HEK293 (cell line): ENCODE data around the gene DUSP22.

Experiments used
- CTCF ChIA-PET: fragments of 350-600 bp; formaldehyde crosslinking; extraction: SDS; loops from one replicate; lab custom pipeline; 2021; ENCODE audit warnings: antibody characterized with exemption; lab: Yijun Ruan, JAX
- POLR2A ChIA-PET: fragments of 300-600 bp; formaldehyde crosslinking; extraction: SDS; loops from one replicate; lab custom pipeline; 2020; ENCODE audit warnings: antibody characterized with exemption, inconsistent platforms; lab: Yijun Ruan, JAX
- H3K27ac ChIP-seq: fragments of 200-500 bp; sonication (Bioruptor generic); 2 replicates; pipeline ENCODE4 v1.5.1; 2014; ENCODE audit warnings: low read depth, low read length, control low read depth, inconsistent platforms; ENCODE audit errors: extremely low read depth
- H3K36me3 ChIP-seq, 2 experiments: fragments of 200-500 bp in 1 of 2; sonication (Bioruptor generic) in 1 of 2; 1 replicate in 1 of 2; 2 replicates in 1 of 2; pipeline ENCODE4 v1.5.1; 2014 to 2017; ENCODE audit warnings: inconsistent platforms in 2 of 2, low read length in 2 of 2; ENCODE audit not compliant: control insufficient read depth in 2 of 2, insufficient read depth in 1 of 2
- H3K4me1 ChIP-seq: fragments of 200-500 bp; sonication (Bioruptor generic); 2 replicates; pipeline ENCODE4 v1.5.1; 2014; ENCODE audit warnings: mild to moderate bottlenecking, low read length, inconsistent platforms; ENCODE audit not compliant: control insufficient read depth, insufficient read depth
- H3K4me3 ChIP-seq: 2 replicates; pipeline ENCODE4 v1.5.1; 2011; ENCODE audit warnings: low read depth, mild to moderate bottlenecking, control low read depth, low read length, moderate library complexity
- H3K9me3 ChIP-seq: fragments of 200-500 bp; sonication (Bioruptor generic); 2 replicates; pipeline ENCODE4 v1.5.1; 2014; ENCODE audit warnings: low read depth, low read length, inconsistent platforms; ENCODE audit not compliant: control insufficient read depth, insufficient read depth
- GLI2 ChIP-seq: fragments of 450-650 bp; formaldehyde crosslinking; IDR thresholded peaks from 2 replicates; pipeline ENCODE4; 2017; ENCODE audit warnings: missing biosample characterization, missing genetic modification characterization, low read depth, borderline replicate concordance
- GLI4 ChIP-seq: fragments of 450-650 bp; formaldehyde crosslinking; IDR thresholded peaks from 2 replicates; pipeline ENCODE4 v1.5.1; 2016; ENCODE audit warnings: missing biosample characterization, missing genetic modification characterization
- PRDM1 ChIP-seq: fragments of 450-650 bp; formaldehyde crosslinking; IDR thresholded peaks from 2 replicates; pipeline ENCODE4; 2016; ENCODE audit warnings: missing biosample characterization, missing genetic modification characterization
- SCRT2 ChIP-seq: fragments of 450-650 bp; formaldehyde crosslinking; IDR thresholded peaks from 2 replicates; pipeline ENCODE4 v1.5.1; 2016; ENCODE audit warnings: missing biosample characterization, missing genetic modification characterization
- ZIC2 ChIP-seq: fragments of 450-650 bp; formaldehyde crosslinking; IDR thresholded peaks from 2 replicates; pipeline ENCODE4 v1.5.1; 2016; ENCODE audit warnings: missing biosample characterization, missing genetic modification characterization
- ZNF155 ChIP-seq: fragments of 450-650 bp; formaldehyde crosslinking; IDR thresholded peaks from 2 replicates; pipeline ENCODE4 v1.5.1; 2016; ENCODE audit warnings: missing biosample characterization, missing genetic modification characterization
- ZNF174 ChIP-seq: fragments of 450-650 bp; formaldehyde crosslinking; IDR thresholded peaks from 2 replicates; pipeline ENCODE4 v1.5.0; 2017; ENCODE audit warnings: missing biosample characterization, mild to moderate bottlenecking, missing genetic modification characterization
- ZNF184 ChIP-seq: fragments of 450-650 bp; IDR thresholded peaks from 2 replicates; pipeline ENCODE4 v1.5.1; 2018; ENCODE audit warnings: missing biosample characterization, mild to moderate bottlenecking, missing genetic modification characterization
- ZNF223 ChIP-seq: fragments of 450-650 bp; formaldehyde crosslinking; IDR thresholded peaks from 2 replicates; pipeline ENCODE4 v1.5.1; 2016; ENCODE audit warnings: missing biosample characterization, missing genetic modification characterization
- ZNF37A ChIP-seq: fragments of 450-650 bp; IDR thresholded peaks from 2 replicates; pipeline ENCODE4 v1.5.1; 2018; ENCODE audit warnings: missing biosample characterization, missing genetic modification characterization
- ZNF426 ChIP-seq: fragments of 450-650 bp; formaldehyde crosslinking; IDR thresholded peaks from 2 replicates; pipeline ENCODE4 v1.5.1; 2017; ENCODE audit warnings: missing biosample characterization, missing genetic modification characterization, mild to moderate bottlenecking, inconsistent platforms, moderate library complexity
- ZNF558 ChIP-seq: fragments of 450-650 bp; formaldehyde crosslinking; IDR thresholded peaks from 2 replicates; pipeline ENCODE4 v1.5.1; 2016; ENCODE audit warnings: missing biosample characterization, missing genetic modification characterization
- ZNF585B ChIP-seq: fragments of 450-650 bp; formaldehyde crosslinking; IDR thresholded peaks from 2 replicates; pipeline ENCODE4 v1.5.1; 2016; ENCODE audit warnings: missing biosample characterization, missing genetic modification characterization
- ZNF654 ChIP-seq: fragments of 450-650 bp; formaldehyde crosslinking; IDR thresholded peaks from 2 replicates; pipeline ENCODE4 v1.5.1; 2016; ENCODE audit warnings: low read depth, missing biosample characterization, missing genetic modification characterization
- ZNF660 ChIP-seq: fragments of 450-650 bp; IDR thresholded peaks from 2 replicates; pipeline ENCODE4 v1.5.1; 2018; ENCODE audit warnings: missing biosample characterization, mild to moderate bottlenecking, missing genetic modification characterization
- ZNF768 ChIP-seq: fragments of 450-650 bp; formaldehyde crosslinking; IDR thresholded peaks from 2 replicates; pipeline ENCODE4 v1.5.1; 2018; ENCODE audit warnings: missing biosample characterization, mild to moderate bottlenecking, missing genetic modification characterization
- TF ChIP-seq, protein P1 (sequence below): fragments of 450-650 bp; formaldehyde crosslinking; IDR thresholded peaks from 2 replicates; pipeline ENCODE4 v1.5.0; 2017; ENCODE audit warnings: missing biosample characterization, missing genetic modification characterization, borderline replicate concordance
- TF ChIP-seq, protein P2 (sequence below): fragments of 450-650 bp; formaldehyde crosslinking; IDR thresholded peaks from 2 replicates; pipeline ENCODE4 v1.5.1; 2016; ENCODE audit warnings: missing biosample characterization, missing genetic modification characterization, low read depth
- TF ChIP-seq, protein P3 (sequence below): fragments of 450-650 bp; formaldehyde crosslinking; IDR thresholded peaks from 2 replicates; pipeline ENCODE4 v1.5.1; 2016; ENCODE audit warnings: missing biosample characterization, missing genetic modification characterization
- TF ChIP-seq, protein P4 (sequence below): fragments of 450-650 bp; formaldehyde crosslinking; IDR thresholded peaks from 2 replicates; pipeline ENCODE4 v1.5.1; 2016; ENCODE audit warnings: missing biosample characterization, missing genetic modification characterization

Gene DUSP22

DNA sequence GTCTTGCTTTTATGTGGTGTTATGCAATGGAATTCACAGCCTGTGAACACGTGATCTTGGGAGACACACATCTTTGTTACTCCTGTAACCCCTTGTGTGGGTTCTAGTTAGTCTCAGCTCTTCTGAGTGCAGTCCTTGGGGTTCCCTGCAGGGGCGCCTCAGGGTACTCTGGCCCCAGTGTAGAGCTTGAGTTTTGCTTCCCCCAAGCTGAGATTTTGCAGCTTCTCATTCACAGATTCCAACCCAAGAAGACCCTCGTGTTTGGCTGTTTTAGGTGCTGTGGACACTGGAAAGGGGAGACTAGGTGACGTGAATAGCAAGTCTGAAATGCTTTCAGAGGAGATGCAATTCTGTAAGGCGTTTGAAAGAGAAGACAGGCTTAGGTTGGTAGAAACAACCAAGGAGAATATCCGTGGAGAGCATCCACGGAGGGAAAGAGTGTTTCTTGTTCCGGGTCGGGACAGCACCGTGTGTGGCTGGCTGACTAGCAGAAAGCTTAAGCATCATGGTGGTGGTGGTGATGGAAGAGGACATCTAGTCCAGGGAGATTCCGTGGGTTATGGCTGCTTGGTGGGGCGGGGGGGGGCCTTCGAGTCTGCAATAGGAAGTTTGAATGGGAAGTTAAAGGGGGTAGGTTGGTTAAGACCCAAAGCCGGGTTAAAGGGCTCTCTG lies 30.1 kb downstream of the DUSP22 start:
- H3K4me3 ChIP-seq: no peak overlapping the region
- no peaks in the 10 kb centered on the region for H3K4me1 ChIP-seq
- CTCF ChIA-PET: interaction anchor here (0.6 to 2.3 kb wide), 10 partner anchors 9 to 1230 kb away, joined by 3 to 15 read pairs (median 4); no protein-coding TSS in a partner anchor
- POLR2A ChIA-PET: no interaction called here
- H3K36me3 ChIP-seq: no peaks in the 10 kb centered on the region
- no peaks in the 10 kb centered on the region for H3K9me3 ChIP-seq
- TF ChIP-seq, protein P1, sequence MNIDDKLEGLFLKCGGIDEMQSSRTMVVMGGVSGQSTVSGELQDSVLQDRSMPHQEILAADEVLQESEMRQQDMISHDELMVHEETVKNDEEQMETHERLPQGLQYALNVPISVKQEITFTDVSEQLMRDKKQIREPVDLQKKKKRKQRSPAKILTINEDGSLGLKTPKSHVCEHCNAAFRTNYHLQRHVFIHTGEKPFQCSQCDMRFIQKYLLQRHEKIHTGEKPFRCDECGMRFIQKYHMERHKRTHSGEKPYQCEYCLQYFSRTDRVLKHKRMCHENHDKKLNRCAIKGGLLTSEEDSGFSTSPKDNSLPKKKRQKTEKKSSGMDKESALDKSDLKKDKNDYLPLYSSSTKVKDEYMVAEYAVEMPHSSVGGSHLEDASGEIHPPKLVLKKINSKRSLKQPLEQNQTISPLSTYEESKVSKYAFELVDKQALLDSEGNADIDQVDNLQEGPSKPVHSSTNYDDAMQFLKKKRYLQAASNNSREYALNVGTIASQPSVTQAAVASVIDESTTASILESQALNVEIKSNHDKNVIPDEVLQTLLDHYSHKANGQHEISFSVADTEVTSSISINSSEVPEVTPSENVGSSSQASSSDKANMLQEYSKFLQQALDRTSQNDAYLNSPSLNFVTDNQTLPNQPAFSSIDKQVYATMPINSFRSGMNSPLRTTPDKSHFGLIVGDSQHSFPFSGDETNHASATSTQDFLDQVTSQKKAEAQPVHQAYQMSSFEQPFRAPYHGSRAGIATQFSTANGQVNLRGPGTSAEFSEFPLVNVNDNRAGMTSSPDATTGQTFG (tag by site-specific recombination): no peak
- TF ChIP-seq ZNF37A (no peak), ZNF174 (tag by site-specific recombination) (no peak), GLI4 (tag by site-specific recombination) (no peak), ZNF660 (no peak), ZNF768 (tag by site-specific recombination) (no peak), ZNF558 (tag by site-specific recombination) (no peak), ZNF585B (tag by site-specific recombination) (no peak), SCRT2 (tag by site-specific recombination) (no peak), ZNF426 (no peak), ZNF155 (no peak), GLI2 (tag by site-specific recombination) (no peak), PRDM1 (no peak), ZNF223 (no peak), ZNF654 (tag by site-specific recombination) (no peak)
- TF ChIP-seq, protein P2, sequence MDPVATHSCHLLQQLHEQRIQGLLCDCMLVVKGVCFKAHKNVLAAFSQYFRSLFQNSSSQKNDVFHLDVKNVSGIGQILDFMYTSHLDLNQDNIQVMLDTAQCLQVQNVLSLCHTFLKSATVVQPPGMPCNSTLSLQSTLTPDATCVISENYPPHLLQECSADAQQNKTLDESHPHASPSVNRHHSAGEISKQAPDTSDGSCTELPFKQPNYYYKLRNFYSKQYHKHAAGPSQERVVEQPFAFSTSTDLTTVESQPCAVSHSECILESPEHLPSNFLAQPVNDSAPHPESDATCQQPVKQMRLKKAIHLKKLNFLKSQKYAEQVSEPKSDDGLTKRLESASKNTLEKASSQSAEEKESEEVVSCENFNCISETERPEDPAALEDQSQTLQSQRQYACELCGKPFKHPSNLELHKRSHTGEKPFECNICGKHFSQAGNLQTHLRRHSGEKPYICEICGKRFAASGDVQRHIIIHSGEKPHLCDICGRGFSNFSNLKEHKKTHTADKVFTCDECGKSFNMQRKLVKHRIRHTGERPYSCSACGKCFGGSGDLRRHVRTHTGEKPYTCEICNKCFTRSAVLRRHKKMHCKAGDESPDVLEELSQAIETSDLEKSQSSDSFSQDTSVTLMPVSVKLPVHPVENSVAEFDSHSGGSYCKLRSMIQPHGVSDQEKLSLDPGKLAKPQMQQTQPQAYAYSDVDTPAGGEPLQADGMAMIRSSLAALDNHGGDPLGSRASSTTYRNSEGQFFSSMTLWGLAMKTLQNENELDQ (tag by site-specific recombination): no peak
- TF ChIP-seq, protein P3, sequence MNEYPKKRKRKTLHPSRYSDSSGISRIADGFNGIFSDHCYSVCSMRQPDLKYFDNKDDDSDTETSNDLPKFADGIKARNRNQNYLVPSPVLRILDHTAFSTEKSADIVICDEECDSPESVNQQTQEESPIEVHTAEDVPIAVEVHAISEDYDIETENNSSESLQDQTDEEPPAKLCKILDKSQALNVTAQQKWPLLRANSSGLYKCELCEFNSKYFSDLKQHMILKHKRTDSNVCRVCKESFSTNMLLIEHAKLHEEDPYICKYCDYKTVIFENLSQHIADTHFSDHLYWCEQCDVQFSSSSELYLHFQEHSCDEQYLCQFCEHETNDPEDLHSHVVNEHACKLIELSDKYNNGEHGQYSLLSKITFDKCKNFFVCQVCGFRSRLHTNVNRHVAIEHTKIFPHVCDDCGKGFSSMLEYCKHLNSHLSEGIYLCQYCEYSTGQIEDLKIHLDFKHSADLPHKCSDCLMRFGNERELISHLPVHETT (tag by site-specific recombination): no peak
- TF ChIP-seq, all 188 proteins: peak for 0
- no peak overlapping the region for H3K27ac ChIP-seq

DNA sequence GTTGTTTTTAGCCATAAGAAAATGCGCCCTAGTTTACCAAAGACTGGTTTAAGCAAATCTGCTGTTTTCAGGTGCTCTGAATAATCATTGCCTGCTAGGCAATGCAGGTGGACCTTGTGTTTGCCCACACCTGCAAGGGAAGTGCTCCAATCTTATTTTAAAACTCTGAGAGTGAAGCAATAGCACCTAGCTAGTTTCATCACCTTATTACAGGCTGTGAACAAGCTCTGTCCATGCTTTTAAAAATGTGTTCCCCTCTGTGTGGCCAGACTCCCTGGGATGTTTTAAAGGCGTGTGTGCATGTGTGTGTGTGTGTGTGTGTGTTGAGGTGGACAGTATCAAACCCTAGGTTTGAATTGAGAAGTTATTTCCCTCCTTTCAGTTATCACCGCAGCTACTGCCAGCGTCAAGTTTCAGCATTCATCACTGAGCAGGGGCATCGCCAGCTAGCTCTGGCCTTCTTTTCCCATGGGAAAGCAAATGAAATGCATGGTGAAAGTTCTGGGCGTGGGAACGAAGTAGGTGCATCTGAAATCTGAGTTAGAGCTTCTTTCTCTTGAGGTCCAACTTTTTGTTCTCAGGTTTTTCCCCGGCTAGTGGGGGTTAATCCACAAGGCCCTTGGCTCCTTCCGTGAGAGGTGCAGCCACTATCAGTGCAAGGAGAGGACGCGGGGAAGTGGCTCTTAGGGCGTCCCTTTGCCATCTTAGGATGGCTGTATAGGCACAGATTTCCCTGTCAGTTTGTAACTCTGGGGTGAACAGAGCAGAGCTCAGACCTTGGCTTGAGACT lies 30.8 kb downstream of the DUSP22 start:
- ChIA-PET POLR2A (no interaction called here), CTCF (interaction anchor here (0.6 to 2.3 kb wide), 10 partner anchors 10 to 1230 kb away, joined by 3 to 15 read pairs (median 4); no protein-coding TSS in a partner anchor)
- Histone ChIP-seq H3K9me3 (no peaks in the 10 kb centered on the region), H3K4me1 (0 out of 2 replicates have a peak, but pooled peaks cover 4% of the 10 kb centered on the region), H3K27ac (no peak overlapping the region), H3K4me3 (no peak overlapping the region), H3K36me3 (no peaks in the 10 kb centered on the region)
- peak; percentile 78 for TF ChIP-seq ZIC2
- no peak for TF ChIP-seq ZNF184 (tag by site-specific recombination)
- TF ChIP-seq GLI2 (tag by site-specific recombination): 0 out of 2 replicates have a peak, but pooled peaks have one; percentile 1
- TF ChIP-seq, protein P4, sequence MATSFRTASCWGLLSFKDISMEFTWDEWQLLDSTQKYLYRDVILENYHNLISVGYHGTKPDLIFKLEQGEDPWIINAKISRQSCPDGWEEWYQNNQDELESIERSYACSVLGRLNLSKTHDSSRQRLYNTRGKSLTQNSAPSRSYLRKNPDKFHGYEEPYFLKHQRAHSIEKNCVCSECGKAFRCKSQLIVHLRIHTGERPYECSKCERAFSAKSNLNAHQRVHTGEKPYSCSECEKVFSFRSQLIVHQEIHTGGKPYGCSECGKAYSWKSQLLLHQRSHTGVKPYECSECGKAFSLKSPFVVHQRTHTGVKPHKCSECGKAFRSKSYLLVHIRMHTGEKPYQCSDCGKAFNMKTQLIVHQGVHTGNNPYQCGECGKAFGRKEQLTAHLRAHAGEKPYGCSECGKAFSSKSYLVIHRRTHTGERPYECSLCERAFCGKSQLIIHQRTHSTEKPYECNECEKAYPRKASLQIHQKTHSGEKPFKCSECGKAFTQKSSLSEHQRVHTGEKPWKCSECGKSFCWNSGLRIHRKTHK (tag by site-specific recombination): no peak
